ENCODE data around the gene OPN1SW. TPM values are rescaled to one million over a fixed set of nuclear protein-coding genes. Genes with fewer than 3 reads are reported as not detected.

OPN1SW gene
- total RNA-seq, 4 donors from 2014 or later = not detected

- no peak for DNase-seq (ENCODE audit: low spot score in 2 of 2)
- intact Hi-C loops (cut with DNase I; ENCODE audit: low total_unique reads) = no loop called here
- 66 to 88% methylated on average over 3 of the region's 3 CpGs for WGBS, 2 donors
- no peak overlapping the region for H3K4me3 ChIP-seq (ENCODE audit: low read depth, poor library complexity, severe bottlenecking)
- TF ChIP-seq POLR2A (IDR thresholded peaks at IDR 0.05) = no peak
- TF ChIP-seq, protein P1, sequence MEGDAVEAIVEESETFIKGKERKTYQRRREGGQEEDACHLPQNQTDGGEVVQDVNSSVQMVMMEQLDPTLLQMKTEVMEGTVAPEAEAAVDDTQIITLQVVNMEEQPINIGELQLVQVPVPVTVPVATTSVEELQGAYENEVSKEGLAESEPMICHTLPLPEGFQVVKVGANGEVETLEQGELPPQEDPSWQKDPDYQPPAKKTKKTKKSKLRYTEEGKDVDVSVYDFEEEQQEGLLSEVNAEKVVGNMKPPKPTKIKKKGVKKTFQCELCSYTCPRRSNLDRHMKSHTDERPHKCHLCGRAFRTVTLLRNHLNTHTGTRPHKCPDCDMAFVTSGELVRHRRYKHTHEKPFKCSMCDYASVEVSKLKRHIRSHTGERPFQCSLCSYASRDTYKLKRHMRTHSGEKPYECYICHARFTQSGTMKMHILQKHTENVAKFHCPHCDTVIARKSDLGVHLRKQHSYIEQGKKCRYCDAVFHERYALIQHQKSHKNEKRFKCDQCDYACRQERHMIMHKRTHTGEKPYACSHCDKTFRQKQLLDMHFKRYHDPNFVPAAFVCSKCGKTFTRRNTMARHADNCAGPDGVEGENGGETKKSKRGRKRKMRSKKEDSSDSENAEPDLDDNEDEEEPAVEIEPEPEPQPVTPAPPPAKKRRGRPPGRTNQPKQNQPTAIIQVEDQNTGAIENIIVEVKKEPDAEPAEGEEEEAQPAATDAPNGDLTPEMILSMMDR (IDR thresholded peaks at IDR 0.05) = no peak
These were observed 10.1 kb upstream of the OPN1SW start for GRCh38 chr7:128785738-128786137.

DNA sequence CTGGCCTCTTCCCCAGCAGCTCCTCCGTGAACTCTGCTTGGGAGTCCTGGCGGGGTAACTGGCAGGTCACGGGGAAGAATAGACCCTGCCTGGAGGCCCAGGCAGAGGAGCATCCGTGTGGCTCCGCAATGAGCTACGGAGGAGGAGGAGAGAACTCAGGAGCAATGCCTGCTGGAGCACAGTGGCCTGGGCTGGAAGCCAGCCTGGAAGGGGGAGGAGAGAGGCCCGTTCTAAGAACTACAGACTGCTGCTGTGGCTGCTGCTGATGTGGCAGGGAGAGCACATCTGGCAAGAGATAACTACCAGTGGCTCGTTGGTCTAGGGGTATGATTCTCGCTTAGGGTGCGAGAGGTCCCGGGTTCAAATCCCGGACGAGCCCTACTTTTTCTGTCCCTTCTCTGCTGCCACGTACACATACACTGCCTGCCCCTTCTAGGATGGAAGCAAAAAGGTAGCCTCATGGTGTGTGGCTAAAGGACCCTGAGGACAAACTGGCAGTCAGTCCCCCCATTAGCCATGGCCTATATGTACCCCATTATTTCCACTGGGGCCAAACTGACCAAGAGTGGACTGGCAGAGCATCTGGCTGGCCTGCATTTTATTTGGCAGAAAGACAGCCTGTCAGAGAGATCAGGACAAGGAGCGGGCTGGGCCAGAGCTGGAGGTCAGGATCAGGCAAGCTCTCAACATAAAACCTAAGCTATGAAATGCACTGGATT lies 7.7 kb upstream of the OPN1SW start:
- H3K4me3 ChIP-seq (ENCODE audit: low read depth, poor library complexity, severe bottlenecking) = no peak overlapping the region
- peak in 1 of 2 donors; percentile 75 for DNase-seq (ENCODE audit: low spot score in 2 of 2)
- WGBS, 2 donors = 43 to 50% methylated on average over 15 of the region's 15 CpGs
- intact Hi-C loops (cut with DNase I; ENCODE audit: low total_unique reads) = no loop called here
- TF ChIP-seq, protein P1 (IDR thresholded peaks at IDR 0.05) = no peak
- TF ChIP-seq POLR2A (IDR thresholded peaks at IDR 0.05) = no peak

- peak in 1 of 2 donors; percentile 26 for DNase-seq (ENCODE audit: low spot score in 2 of 2)
- H3K4me3 ChIP-seq (ENCODE audit: low read depth, poor library complexity, severe bottlenecking) = no peak overlapping the region
- intact Hi-C loops (cut with DNase I; ENCODE audit: low total_unique reads) = no loop called here
- WGBS, 2 donors = 55 to 68% methylated on average over 3 of the region's 3 CpGs
- TF ChIP-seq, protein P1 (IDR thresholded peaks at IDR 0.05) = no peak
- TF ChIP-seq POLR2A (IDR thresholded peaks at IDR 0.05) = no peak
These were observed 6.3 kb upstream of the OPN1SW start for GRCh38 chr7:128781851-128782250.

DNA sequence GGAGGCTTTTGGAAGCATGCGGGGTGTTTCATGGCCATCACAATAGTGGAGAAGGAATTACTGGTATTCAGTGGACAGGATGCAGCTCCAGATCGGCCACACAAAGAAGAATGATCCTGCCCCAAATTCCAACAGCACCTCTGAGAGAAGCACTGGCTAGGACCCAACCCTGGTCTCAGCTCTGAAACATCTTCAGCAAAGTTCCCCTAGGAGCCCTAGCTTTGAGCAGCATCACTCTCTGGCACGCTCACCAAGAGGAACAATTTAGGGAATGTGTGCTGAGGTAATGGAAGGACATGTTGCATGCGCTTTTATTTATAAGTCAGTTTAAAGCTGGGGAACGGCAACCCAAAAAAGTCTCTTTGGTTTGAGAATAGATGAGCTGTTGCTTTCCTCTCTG lies 5.5 kb upstream of the OPN1SW start:
- intact Hi-C loops (cut with DNase I; ENCODE audit: low total_unique reads) = no loop called here
- DNase-seq (ENCODE audit: low spot score in 2 of 2) = peak in 1 of 2 donors; percentile 65
- no peak overlapping the region for H3K4me3 ChIP-seq (ENCODE audit: low read depth, poor library complexity, severe bottlenecking)
- TF ChIP-seq, protein P1 (IDR thresholded peaks at IDR 0.05) = no peak
- TF ChIP-seq POLR2A (IDR thresholded peaks at IDR 0.05) = no peak
- 73 to 77% methylated on average over 5 of the region's 5 CpGs for WGBS, 2 donors

GRCh38 chr7:128778946-128779345 lies 3.4 kb upstream of the OPN1SW start:
- TF ChIP-seq POLR2A (IDR thresholded peaks at IDR 0.05) = no peak
- TF ChIP-seq, protein P1 (IDR thresholded peaks at IDR 0.05) = no peak
- H3K4me3 ChIP-seq (ENCODE audit: low read depth, poor library complexity, severe bottlenecking) = no peak overlapping the region
- 96 to 100% methylated on average over 3 to 5 of the region's 5 CpGs for WGBS, 2 donors
- DNase-seq (ENCODE audit: low spot score in 2 of 2) = peak in 1 of 2 donors; percentile 53
- intact Hi-C loops (cut with DNase I; ENCODE audit: low total_unique reads) = no loop called here
